Neural cell (in vitro differentiated cells): ENCODE results near the gene HEXD. TPM values are rescaled to one million over a fixed set of nuclear protein-coding genes. Genes with fewer than 3 reads are reported as not detected.
"Not testable (repeated sequence)": the region's sequence is repeated elsewhere in the genome, so short reads cannot be mapped to it uniquely, and the experiment has no call there.

ENCODE experiments used
- H2AFZ ChIP-seq: fragments of 200-600, 300-800 bp; sonication (generic), shearing (Covaris generic); 2 replicates; pipeline ENCODE4 v1.6.0; 2014; ENCODE audit warnings: low read depth, mild to moderate bottlenecking, antibody characterized with exemption, low read length, moderate library complexity
- H3F3A ChIP-seq: fragments of 200-600 bp; shearing (Covaris generic); 2 replicates; pipeline ENCODE4 v1.6.1; 2016; ENCODE audit warnings: mild to moderate bottlenecking, moderate library complexity, mixed read lengths, antibody characterized with exemption, low read length; ENCODE audit not compliant: insufficient read depth, poor library complexity, severe bottlenecking
- H3K27ac ChIP-seq: fragments of 200-600, 300-800 bp; sonication (generic), shearing (Covaris generic); 2 replicates; pipeline ENCODE4 v1.5.1; 2014; ENCODE audit warnings: mild to moderate bottlenecking, low read length, moderate library complexity
- H3K27me3 ChIP-seq: fragments of 300-800, 200-600 bp; sonication (generic), shearing (Covaris generic); 2 replicates; pipeline ENCODE4 v1.6.0; 2014; ENCODE audit warnings: mild to moderate bottlenecking, low read depth, low read length, moderate library complexity; ENCODE audit not compliant: insufficient read depth
- H3K36me3 ChIP-seq: fragments of 300-800, 200-600 bp; sonication (generic), shearing (Covaris generic); 2 replicates; pipeline ENCODE4 v1.5.1; 2014; ENCODE audit warnings: mild to moderate bottlenecking, antibody characterized with exemption, low read length, moderate library complexity; ENCODE audit not compliant: insufficient read depth
- H3K4me2 ChIP-seq: fragments of 300-800, 200-600 bp; sonication (generic), shearing (Covaris generic); 2 replicates; pipeline ENCODE4 v1.6.0; 2014; ENCODE audit warnings: mild to moderate bottlenecking, low read length
- H3K4me3 ChIP-seq: fragments of 300-800, 200-600 bp; sonication (generic), shearing (Covaris generic); 2 replicates; pipeline ENCODE4 v1.5.1; 2014; ENCODE audit warnings: mild to moderate bottlenecking, low read length, moderate library complexity
- H3K79me2 ChIP-seq: fragments of 200-600 bp; shearing (Covaris generic); replicated peaks from 2 replicates; pipeline ENCODE4 v1.6.0; 2014; ENCODE audit warnings: mild to moderate bottlenecking, low read length, moderate library complexity; ENCODE audit not compliant: insufficient read depth
- H3K9ac ChIP-seq: fragments of 300-800, 200-600 bp; sonication (generic), shearing (Covaris generic); 2 replicates; pipeline ENCODE4 v1.6.1; 2016; ENCODE audit warnings: mild to moderate bottlenecking, low read length, mixed read lengths
- H3K9me2 ChIP-seq: fragments of 200-600 bp; shearing (Covaris generic); 2 replicates; pipeline ENCODE4 v1.6.1; 2016; ENCODE audit warnings: mild to moderate bottlenecking, low read length, mixed read lengths; ENCODE audit not compliant: insufficient read depth
- H3K9me3 ChIP-seq: fragments of 200-600, 300-800 bp; sonication (generic), shearing (Covaris generic); 2 replicates; pipeline ENCODE4 v1.6.1; 2016; ENCODE audit warnings: mild to moderate bottlenecking, mixed run types, low read length, moderate library complexity, mixed read lengths
- H4K20me1 ChIP-seq: fragments of 200-600 bp; shearing (Covaris generic); 2 replicates; pipeline ENCODE4 v1.6.1; 2016; ENCODE audit warnings: mild to moderate bottlenecking, mixed run types; ENCODE audit not compliant: insufficient read depth
- CTCF ChIP-seq: fragments of 450-650 bp; IDR thresholded peaks from 2 replicates; pipeline ENCODE4 v1.5.1; 2014; ENCODE audit warnings: antibody characterized with exemption, mild to moderate bottlenecking, moderate library complexity; ENCODE audit not compliant: poor library complexity, severe bottlenecking
- EP300 ChIP-seq: fragments of 450-650 bp; conservative IDR thresholded peaks from 2 replicates; pipeline ENCODE4 v1.6.1; 2014; ENCODE audit warnings: antibody characterized with exemption, mild to moderate bottlenecking, moderate library complexity; ENCODE audit not compliant: poor library complexity, severe bottlenecking
- EZH2 ChIP-seq: fragments of 200-600, 300-800 bp; shearing (Covaris generic), sonication (generic); IDR thresholded peaks from 2 replicates; pipeline ENCODE4 v1.6.1; 2014; ENCODE audit warnings: antibody characterized with exemption, low read length, borderline replicate concordance, mild to moderate bottlenecking; ENCODE audit not compliant: insufficient read depth, poor library complexity, severe bottlenecking
- MXI1 ChIP-seq: fragments of 450-650 bp; conservative IDR thresholded peaks from 2 replicates; pipeline ENCODE4 v1.6.1; 2014; ENCODE audit warnings: antibody characterized with exemption, mild to moderate bottlenecking; ENCODE audit not compliant: poor library complexity, severe bottlenecking
- POLR2AphosphoS5 ChIP-seq: IDR thresholded peaks from 2 replicates; pipeline ENCODE4 v1.6.1; 2012
- RAD21 ChIP-seq: fragments of 450-650 bp; conservative IDR thresholded peaks from 2 replicates; pipeline ENCODE4 v1.6.1; 2014; ENCODE audit warnings: antibody characterized with exemption, mild to moderate bottlenecking, moderate library complexity
- SMC3 ChIP-seq: fragments of 450-650 bp; conservative IDR thresholded peaks from 2 replicates; pipeline ENCODE4 v1.6.1; 2014; ENCODE audit warnings: antibody characterized with exemption, mild to moderate bottlenecking, moderate library complexity; ENCODE audit not compliant: poor library complexity
- TAF1 ChIP-seq: IDR thresholded peaks from 2 replicates; pipeline ENCODE4 v1.6.1; 2012; ENCODE audit warnings: low read depth
- polyA plus RNA-seq: library from polyadenylated mRNA; depleted of rRNA; stranded (reverse); fragments of >200 nt; gene quantifications from 2 replicates; pipeline ENCODE4 v1.2.3, GENCODE V29; 2014
- TF ChIP-seq, protein P1 (sequence below): IDR thresholded peaks from 2 replicates; pipeline ENCODE4 v1.6.1; 2012; ENCODE audit warnings: borderline replicate concordance

The HEXD gene
- polyA plus RNA-seq, 1 donor from 2014 or later: 72.8 TPM

DNA sequence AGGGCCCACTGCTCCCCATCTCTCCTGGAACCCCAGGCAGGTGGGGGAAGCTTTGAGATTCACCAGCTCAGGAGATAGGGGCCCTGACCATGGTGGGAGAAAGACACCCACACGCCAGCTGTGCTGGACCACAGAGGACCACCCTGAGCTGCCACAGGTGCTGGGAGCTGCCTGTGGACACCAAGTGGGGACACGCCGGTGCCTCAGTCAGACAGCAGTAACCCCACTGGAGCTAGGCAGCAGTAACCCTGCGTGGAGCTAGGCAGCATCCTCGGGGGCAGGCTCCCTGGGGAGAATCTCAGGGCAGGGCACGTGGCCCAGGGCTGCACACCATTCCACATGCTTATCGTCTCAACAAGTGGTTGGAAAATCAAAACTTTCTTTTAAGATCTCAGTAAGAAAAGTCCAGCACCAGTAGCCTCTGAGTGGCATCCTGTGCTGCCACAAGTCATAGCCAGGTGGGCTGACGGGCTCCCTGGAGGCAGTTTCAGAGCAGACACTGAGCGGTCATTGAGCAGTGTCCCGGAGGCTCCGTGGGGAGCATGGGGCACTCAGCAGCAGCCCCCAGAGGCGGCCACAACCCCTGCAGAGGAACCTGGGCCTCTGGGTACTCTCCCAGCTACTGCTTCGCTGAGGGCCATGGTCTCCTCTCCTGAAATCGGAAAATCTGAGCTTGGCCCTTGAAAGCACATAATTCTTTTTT is 8.0 kb upstream of the HEXD start:
- no peaks in the 10 kb centered on the region for H3K79me2 ChIP-seq
- H3K9ac ChIP-seq: no peak overlapping the region
- H3K36me3 ChIP-seq: no peaks in the 10 kb centered on the region
- H3K9me3 ChIP-seq: no peaks in the 10 kb centered on the region
- H4K20me1 ChIP-seq: no peaks in the 10 kb centered on the region
- TF ChIP-seq SMC3 (no peak), MXI1 (no peak), POLR2AphosphoS5 (no peak)
- TF ChIP-seq, protein P1, sequence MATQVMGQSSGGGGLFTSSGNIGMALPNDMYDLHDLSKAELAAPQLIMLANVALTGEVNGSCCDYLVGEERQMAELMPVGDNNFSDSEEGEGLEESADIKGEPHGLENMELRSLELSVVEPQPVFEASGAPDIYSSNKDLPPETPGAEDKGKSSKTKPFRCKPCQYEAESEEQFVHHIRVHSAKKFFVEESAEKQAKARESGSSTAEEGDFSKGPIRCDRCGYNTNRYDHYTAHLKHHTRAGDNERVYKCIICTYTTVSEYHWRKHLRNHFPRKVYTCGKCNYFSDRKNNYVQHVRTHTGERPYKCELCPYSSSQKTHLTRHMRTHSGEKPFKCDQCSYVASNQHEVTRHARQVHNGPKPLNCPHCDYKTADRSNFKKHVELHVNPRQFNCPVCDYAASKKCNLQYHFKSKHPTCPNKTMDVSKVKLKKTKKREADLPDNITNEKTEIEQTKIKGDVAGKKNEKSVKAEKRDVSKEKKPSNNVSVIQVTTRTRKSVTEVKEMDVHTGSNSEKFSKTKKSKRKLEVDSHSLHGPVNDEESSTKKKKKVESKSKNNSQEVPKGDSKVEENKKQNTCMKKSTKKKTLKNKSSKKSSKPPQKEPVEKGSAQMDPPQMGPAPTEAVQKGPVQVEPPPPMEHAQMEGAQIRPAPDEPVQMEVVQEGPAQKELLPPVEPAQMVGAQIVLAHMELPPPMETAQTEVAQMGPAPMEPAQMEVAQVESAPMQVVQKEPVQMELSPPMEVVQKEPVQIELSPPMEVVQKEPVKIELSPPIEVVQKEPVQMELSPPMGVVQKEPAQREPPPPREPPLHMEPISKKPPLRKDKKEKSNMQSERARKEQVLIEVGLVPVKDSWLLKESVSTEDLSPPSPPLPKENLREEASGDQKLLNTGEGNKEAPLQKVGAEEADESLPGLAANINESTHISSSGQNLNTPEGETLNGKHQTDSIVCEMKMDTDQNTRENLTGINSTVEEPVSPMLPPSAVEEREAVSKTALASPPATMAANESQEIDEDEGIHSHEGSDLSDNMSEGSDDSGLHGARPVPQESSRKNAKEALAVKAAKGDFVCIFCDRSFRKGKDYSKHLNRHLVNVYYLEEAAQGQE: no peak
- H3K9me2 ChIP-seq: no peaks in the 10 kb centered on the region
- no peaks in the 10 kb centered on the region for H3F3A ChIP-seq
- H3K27me3 ChIP-seq: no peaks in the 10 kb centered on the region
- H2AFZ ChIP-seq: no peak overlapping the region
- H3K4me3 ChIP-seq: no peak overlapping the region
- H3K27ac ChIP-seq: no peak overlapping the region
- no peak overlapping the region for H3K4me2 ChIP-seq

- Histone ChIP-seq H2AFZ (no peak overlapping the region), H3K4me2 (no peak overlapping the region), H3K9me3 (no peaks in the 10 kb centered on the region), H3K4me3 (no peak overlapping the region), H3K36me3 (no peaks in the 10 kb centered on the region), H3K27ac (no peak overlapping the region), H3K79me2 (no peaks in the 10 kb centered on the region), H3K9me2 (no peaks in the 10 kb centered on the region), H3K27me3 (no peaks in the 10 kb centered on the region), H4K20me1 (no peaks in the 10 kb centered on the region), H3K9ac (no peak overlapping the region), H3F3A (no peaks in the 10 kb centered on the region)
- TF ChIP-seq, protein P1: no peak
- TF ChIP-seq POLR2AphosphoS5 (no peak), RAD21 (no peak), TAF1 (no peak), SMC3 (no peak), EP300 (no peak), CTCF (no peak), EZH2 (no peak), MXI1 (no peak)
These were observed 6.6 kb upstream of the HEXD start for GRCh38 chr17:82411396-82412053.

- not testable (repeated sequence) for H4K20me1 ChIP-seq, H3K79me2 ChIP-seq, H3K36me3 ChIP-seq, H3K9me3 ChIP-seq, H3F3A ChIP-seq, H3K9me2 ChIP-seq, H3K27ac ChIP-seq, H3K27me3 ChIP-seq, H3K4me3 ChIP-seq, H3K9ac ChIP-seq, H3K4me2 ChIP-seq, H2AFZ ChIP-seq
These were observed 6.1 kb upstream of the HEXD start for GRCh38 chr17:82412081-82412480.
